HL-60 (cell line): ENCODE results near the gene POC1A.

Experiments
- DNase-seq, 2 experiments: peaks; one replicate each; pipeline ENCODE4 v3.0.0-alpha.2; 2010 to 2020; ENCODE audit warnings: low read depth in 1 of 2, low spot score in 1 of 2
- H3K27ac ChIP-seq: fragments of 250-450 bp; sonication (Bioruptor Pico); replicated peaks from 2 replicates; pipeline ENCODE4 v1.5.1; 2020; ENCODE audit warnings: mild to moderate bottlenecking, moderate library complexity
- H3K27me3 ChIP-seq: fragments of 250-450 bp; sonication (Bioruptor Pico); 2 replicates; pipeline ENCODE4 v1.5.1; 2021; ENCODE audit warnings: mild to moderate bottlenecking, moderate library complexity; ENCODE audit not compliant: insufficient read depth, poor library complexity, severe bottlenecking
- H3K4me3 ChIP-seq: replicated peaks from 2 replicates; pipeline ENCODE4 v1.5.1; 2011; ENCODE audit warnings: mild to moderate bottlenecking, control low read depth, low read length; ENCODE audit not compliant: insufficient read depth
- CTCF ChIP-seq: IDR thresholded peaks from one replicate; pipeline ENCODE4 v1.5.1; 2011; ENCODE audit warnings: low read length, control low read depth, inconsistent platforms; ENCODE audit not compliant: insufficient read depth
- GABPA ChIP-seq: IDR thresholded peaks from 2 replicates; pipeline ENCODE4 v1.6.1; 2012; ENCODE audit warnings: low read depth
- POLR2AphosphoS5 ChIP-seq: IDR thresholded peaks from 2 replicates; pipeline ENCODE4 v1.6.1; 2012; ENCODE audit warnings: low read depth
- REST ChIP-seq: IDR thresholded peaks from 2 replicates; pipeline ENCODE4 v1.6.1; 2012; ENCODE audit warnings: low read depth; ENCODE audit not compliant: insufficient replicate concordance
- SPI1 ChIP-seq: IDR thresholded peaks from 2 replicates; pipeline ENCODE4 v1.6.1; 2012; ENCODE audit warnings: low read depth, mild to moderate bottlenecking, borderline replicate concordance

POC1A gene

DNA sequence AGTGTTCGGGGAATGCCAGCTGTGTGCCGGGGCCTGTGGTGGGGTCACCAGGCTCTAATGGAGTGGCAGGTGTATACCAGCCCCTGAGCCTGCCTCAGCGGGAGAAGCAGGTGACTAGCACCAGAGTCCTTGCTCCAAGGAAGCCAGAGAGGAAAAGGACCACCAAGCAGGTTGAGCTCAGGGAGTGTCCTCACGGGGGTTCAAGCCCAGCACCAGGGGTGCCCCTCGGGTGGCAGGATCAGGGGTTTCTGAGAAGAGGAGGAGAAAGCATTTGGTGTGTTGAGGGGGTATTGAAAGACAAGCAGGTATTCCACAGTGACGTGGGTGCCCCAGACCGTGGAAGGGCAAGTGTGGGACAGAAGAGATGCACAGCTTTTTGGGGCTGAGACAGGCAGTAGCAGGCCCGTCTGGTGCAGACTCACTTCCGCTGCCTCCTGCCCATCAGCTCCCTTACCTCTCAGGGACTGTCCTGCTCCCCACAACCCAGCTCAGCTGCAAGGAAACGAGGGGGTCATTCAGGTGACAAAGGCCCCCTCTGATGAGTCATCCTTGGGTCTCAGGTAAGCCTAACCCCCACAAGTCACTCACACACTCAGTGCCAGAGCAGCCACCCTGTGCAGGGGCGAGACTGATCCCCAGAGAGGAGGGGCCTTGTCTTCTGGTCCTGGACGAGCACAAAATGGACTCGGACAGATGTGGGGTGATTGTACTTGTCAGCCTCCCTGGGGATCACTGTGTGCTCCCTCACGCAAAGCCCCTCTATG, 21.4 kb upstream of the POC1A start:
- Histone ChIP-seq H3K27me3 (no peaks in the 10 kb centered on the region), H3K4me3 (no peak overlapping the region), H3K27ac (no peak overlapping the region)
- no peak for DNase-seq
- TF ChIP-seq CTCF, result no peak
- TF ChIP-seq GABPA, result no peak
- TF ChIP-seq SPI1, result no peak
- no peak for TF ChIP-seq POLR2AphosphoS5
- TF ChIP-seq REST, result no peak

DNA sequence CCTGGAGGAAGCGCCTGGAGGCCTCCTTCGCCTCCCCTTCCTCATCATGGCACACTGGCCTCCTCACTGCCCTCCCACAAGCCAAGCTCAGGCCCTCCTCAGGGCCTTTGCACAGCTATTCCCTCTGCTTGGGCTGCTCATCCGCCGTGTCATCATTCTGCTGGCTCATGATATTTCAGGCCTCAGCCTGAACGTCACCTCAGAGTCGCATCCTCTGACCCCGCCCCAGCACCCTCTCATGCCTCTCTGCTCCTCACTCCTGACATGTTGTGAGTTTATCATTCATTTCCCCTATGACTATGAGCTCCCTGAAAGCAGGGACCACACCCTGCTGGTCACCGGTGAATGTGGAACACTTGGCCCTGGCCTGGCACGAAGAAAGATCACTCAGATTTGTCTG, 20.7 kb upstream of the POC1A start:
- TF ChIP-seq REST (no peak), POLR2AphosphoS5 (no peak), CTCF (no peak), GABPA (no peak), SPI1 (no peak)
- Histone ChIP-seq H3K27ac (no peak overlapping the region), H3K27me3 (no peaks in the 10 kb centered on the region), H3K4me3 (no peak overlapping the region)
- DNase-seq, result no peak

GRCh38 chr3:52173101-52173500, 18.9 kb upstream of the POC1A start:
- Histone ChIP-seq H3K4me3 (no peak overlapping the region), H3K27me3 (no peaks in the 10 kb centered on the region), H3K27ac (no peak overlapping the region)
- DNase-seq, result no peak
- no peak for TF ChIP-seq GABPA
- no peak for TF ChIP-seq SPI1
- no peak for TF ChIP-seq CTCF
